Measurements from ENCODE around the gene TUBE1. TPM values are rescaled to one million over a fixed set of nuclear protein-coding genes. Genes with fewer than 3 reads are reported as not detected.
"Not testable (repeated sequence)": the region's sequence is repeated elsewhere in the genome, so short reads cannot be mapped to it uniquely, and the experiment has no call there.

The TUBE1 gene
- polyA plus RNA-seq, 12 donors = 12.6 to 42.0 (median 23.5) TPM; not detected in 1

- no peak for DNase-seq
Observed at GRCh38 chr6:112066606-112067005, 20.7 kb downstream of the TUBE1 start.

- DNase-seq = no peak
Observed at GRCh38 chr6:112065426-112065986, 21.8 kb downstream of the TUBE1 start.

- no peak for DNase-seq
Observed at GRCh38 chr6:112062966-112063365, 24.3 kb downstream of the TUBE1 start.

GRCh38 chr6:112061605-112062004 lies 25.7 kb downstream of the TUBE1 start:
- DNase-seq = no peak

- no peak for DNase-seq
Observed at GRCh38 chr6:112058243-112059032, 28.8 kb downstream of the TUBE1 start.

GRCh38 chr6:112054555-112055190 lies 32.6 kb downstream of the TUBE1 start:
- DNase-seq = no peak

- DNase-seq = no peak
Observed at GRCh38 chr6:112054001-112054400, 33.3 kb downstream of the TUBE1 start, which contains the start of gene CCN6. Gene CCN6 (plus strand): TSS chr6:112054104. CDS start chr6:112054358, 254 bp downstream.

GRCh38 chr6:112051251-112051740 lies 36.0 kb downstream of the TUBE1 start:
- DNase-seq = not testable (repeated sequence)

GRCh38 chr6:112050429-112050828 lies 36.9 kb downstream of the TUBE1 start:
- DNase-seq = no peak

GRCh38 chr6:112049996-112050395 lies 37.3 kb downstream of the TUBE1 start:
- no peak for DNase-seq

GRCh38 chr6:112049026-112049799 lies 38.1 kb downstream of the TUBE1 start:
- no peak for DNase-seq

GRCh38 chr6:112047523-112047922 lies 39.8 kb downstream of the TUBE1 start:
- DNase-seq = not testable (repeated sequence)

- DNase-seq = no peak
Observed at GRCh38 chr6:112044856-112045255, 42.4 kb downstream of the TUBE1 start.

GRCh38 chr6:112044196-112044595 lies 43.1 kb downstream of the TUBE1 start:
- DNase-seq = no peak

- peak; percentile 94 for DNase-seq
Observed at GRCh38 chr6:112043032-112044007, 44.0 kb downstream of the TUBE1 start.

GRCh38 chr6:112041535-112041934 lies 45.7 kb downstream of the TUBE1 start:
- DNase-seq = no peak

- no peak for DNase-seq
Observed at GRCh38 chr6:112040956-112041355, 46.3 kb downstream of the TUBE1 start.

GRCh38 chr6:112039431-112039770 lies 47.9 kb downstream of the TUBE1 start:
- no peak for DNase-seq

- no peak for DNase-seq
Observed at GRCh38 chr6:112038756-112039430, 48.4 kb downstream of the TUBE1 start.

- no peak for DNase-seq
Observed at GRCh38 chr6:112038268-112038667, 49.0 kb downstream of the TUBE1 start.

Data from muscle of arm (tissue), 12 donors.